ENCODE measurements around the gene IQGAP2.

GRCh38 chr5:76522103-76522935 is 119.2 kb downstream of the IQGAP2 start:
- TF ChIP-seq CTCF (IDR thresholded peaks at IDR 0.05; ENCODE audit: insufficient read depth, low read length, poor library complexity, severe bottlenecking) = no peak
- no peak for TF ChIP-seq EZH2phosphoT487 (conservative IDR thresholded peaks at IDR 0.05; ENCODE audit: low read length)

Data from SU-DHL-6 (cell line).